Upper lobe of left lung (tissue), 6 donors: Measurements from ENCODE around the gene SLC2A4RG. TPM values are rescaled to one million over a fixed set of nuclear protein-coding genes. Genes with fewer than 3 reads are reported as not detected.

Experiments used
- ATAC-seq, 2 donors: fragments of 200-7000 bp; cut with Tn5 transposase; one replicate each; pipeline ENCODE4 v1.9.1; 2022; ENCODE audit warnings: mild to moderate bottlenecking in 2 of 2, moderate library complexity in 2 of 2; ENCODE audit not compliant: low FRiP score in 2 of 2
- DNase-seq, 2 donors: peaks; one replicate each; pipeline ENCODE4 v3.0.0-alpha.2; 2019 to 2020
- H3K27ac ChIP-seq, 4 donors: fragments of 200-600 bp; sonication (generic); one replicate each; pipeline ENCODE4 v1.5.1; 2016 to 2019
- H3K27me3 ChIP-seq, 4 donors: fragments of 200-600 bp; sonication (generic); one replicate each; pipeline ENCODE4 v1.5.1; 2017 to 2019
- H3K36me3 ChIP-seq, 4 donors: fragments of 200-600 bp; sonication (generic); one replicate each; pipeline ENCODE4 v1.5.1; 2016 to 2019
- H3K4me1 ChIP-seq, 4 donors: fragments of 200-600 bp; sonication (generic); one replicate each; pipeline ENCODE4 v1.5.1; 2018 to 2019
- H3K4me3 ChIP-seq, 4 donors: fragments of 200-600 bp; sonication (generic); one replicate each; pipeline ENCODE4 v1.5.1; 2017 to 2019; ENCODE audit warnings: mild to moderate bottlenecking in 2 of 4, moderate library complexity in 1 of 4
- H3K9me3 ChIP-seq, 4 donors: fragments of 200-600 bp; sonication (generic); one replicate each; pipeline ENCODE4 v1.5.1; 2018 to 2019
- CTCF ChIP-seq, 6 experiments: fragments of 450-650 bp in 4 of 6; fragments of 200-600 bp in 2 of 6; sonication (generic) in 2 of 6; IDR thresholded peaks; one replicate each; pipeline ENCODE4 v1.5.1; 2016 to 2019; ENCODE audit warnings: antibody characterized with exemption in 6 of 6
- EP300 ChIP-seq, 4 donors: sonication (generic); formaldehyde crosslinking; IDR thresholded peaks; one replicate each; pipeline ENCODE4 v1.5.1; 2017; ENCODE audit warnings: antibody characterized with exemption in 4 of 4, control low read depth in 2 of 4
- POLR2A ChIP-seq, 4 donors: fragments of 450-650 bp; IDR thresholded peaks; one replicate each; pipeline ENCODE4 v1.5.1; 2016 to 2017; ENCODE audit warnings: antibody characterized with exemption in 4 of 4, mild to moderate bottlenecking in 2 of 4
- POLR2AphosphoS5 ChIP-seq, 2 donors: sonication (generic); formaldehyde crosslinking; IDR thresholded peaks; one replicate each; pipeline ENCODE4 v1.5.1; 2017; ENCODE audit warnings: antibody characterized with exemption in 2 of 2
- WGBS, 2 donors: methylation state at CpG; one replicate each; pipeline ENCODE4 v1.1.5; 2017 to 2018; 5-methylcytosine and 5-hydroxymethylcytosine counted together
- total RNA-seq, 6 donors: library from RNA; depleted of rRNA in 4 of 6; stranded (reverse); fragments of >200 nt in 4 of 6; gene quantifications; one replicate each; pipeline versions ENCODE4 v1.1.0 to v1.2.1, GENCODE V29; 2016 to 2021
- donor health status: DM: no; HTN: no; CAD: no; lungs with moderate emphysema.
- donor health status: DM: no; HTN: yes; CAD: no; lungs with severe emphysema.

The SLC2A4RG gene
- total RNA-seq, 6 donors from 2014 or later: 28.8 to 106 (median 71.9) TPM

GRCh38 chr20:63734946-63735858 lies 4.4 kb upstream of the SLC2A4RG start:
- 90 to 91% methylated on average over 13 to 45 of the region's 48 CpGs for WGBS, 2 donors
- no peak for TF ChIP-seq POLR2AphosphoS5 (IDR thresholded peaks at IDR 0.05)
- no peak for TF ChIP-seq CTCF (IDR thresholded peaks at IDR 0.05)
- no peak for TF ChIP-seq POLR2A (IDR thresholded peaks at IDR 0.05)
- no peak for TF ChIP-seq EP300 (IDR thresholded peaks at IDR 0.05)
- no peaks in the 10 kb centered on the region for H3K27me3 ChIP-seq
- no peak overlapping the region for H3K4me3 ChIP-seq
- H3K27ac ChIP-seq: peak overlapping the region in 1 of 4 donors; percentile 23
- peaks cover 0 to 38% (median 34%) of the 10 kb centered on the region in 4 donors for H3K36me3 ChIP-seq
- DNase-seq: peak in 1 of 2 donors; percentile 81
- no peaks in the 10 kb centered on the region for H3K9me3 ChIP-seq
- peaks cover 20 to 43% (median 22%) of the 10 kb centered on the region in 4 donors for H3K4me1 ChIP-seq
- ATAC-seq: no peak

- TF ChIP-seq EP300 (IDR thresholded peaks at IDR 0.05): no peak
- no peak for TF ChIP-seq CTCF (IDR thresholded peaks at IDR 0.05)
- no peak for TF ChIP-seq POLR2A (IDR thresholded peaks at IDR 0.05)
- no peak for ATAC-seq
These were observed 3.5 kb upstream of the SLC2A4RG start, which contains the start of gene LIME1 for GRCh38 chr20:63735859-63736718. Gene LIME1 (plus strand): TSS chr20:63736664. CDS start chr20:63737550, 886 bp downstream.

GRCh38 chr20:63736893-63737694 lies 2.5 kb upstream of the SLC2A4RG start:
- DNase-seq (peak in 1 of 2 donors; percentile 80), ATAC-seq (no peak)
- Histone ChIP-seq H3K4me1 (peaks cover 38 to 57% (median 41%) of the 10 kb centered on the region in 4 donors), H3K27ac (peak overlapping the region; percentile 18 to 87 (median 64)), H3K9me3 (no peaks in the 10 kb centered on the region), H3K36me3 (peaks cover 0 to 40% (median 36%) of the 10 kb centered on the region in 4 donors), H3K27me3 (no peaks in the 10 kb centered on the region), H3K4me3 (peak overlapping the region in 3 of 4 donors; percentile 36 to 70 (median 59))
- WGBS, 2 donors: 40 to 42% methylated on average over 3 to 18 of the region's 30 CpGs
- TF ChIP-seq CTCF (IDR thresholded peaks at IDR 0.05) (no peak), POLR2AphosphoS5 (IDR thresholded peaks at IDR 0.05) (no peak), EP300 (IDR thresholded peaks at IDR 0.05) (no peak), POLR2A (IDR thresholded peaks at IDR 0.05) (no peak)

More at GRCh38 chr20:63735859-63736718, 3.5 kb upstream of the SLC2A4RG start, which contains the start of gene LIME1:
- no peaks in the 10 kb centered on the region for H3K27me3 ChIP-seq
- peaks cover 29 to 47% (median 31%) of the 10 kb centered on the region in 4 donors for H3K4me1 ChIP-seq
- H3K9me3 ChIP-seq: no peaks in the 10 kb centered on the region
- peak within 1 kb of the TSS; percentile 18 to 87 (median 64) for H3K27ac ChIP-seq
- H3K4me3 ChIP-seq: peak within 1 kb of the TSS in 3 of 4 donors; percentile 36 to 70 (median 59)
- peak in 1 of 2 donors; percentile 84 for DNase-seq
- H3K36me3 ChIP-seq: peaks cover 0 to 34% (median 32%) of the 10 kb centered on the region in 4 donors
- WGBS, 2 donors: 78 to 85% methylated on average over 6 to 31 of the region's 31 CpGs

DNA sequence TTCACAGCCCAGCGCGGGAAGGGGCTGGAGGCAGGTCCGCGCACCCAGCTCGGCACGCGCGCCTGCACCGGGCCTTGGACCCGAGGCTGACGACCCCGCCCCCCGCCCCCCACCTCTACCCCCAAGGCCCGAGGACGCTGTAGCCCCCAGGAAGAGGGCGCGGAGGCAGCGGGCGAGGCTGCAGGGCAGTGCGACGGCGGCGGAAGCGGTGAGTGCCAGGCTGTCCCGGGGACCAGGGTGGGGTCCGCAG lies 2.0 kb upstream of the SLC2A4RG start:
- H3K36me3 ChIP-seq: peaks cover 0 to 46% (median 40%) of the 10 kb centered on the region in 4 donors
- ATAC-seq (no peak), DNase-seq (peak in 1 of 2 donors; percentile 85)
- no peaks in the 10 kb centered on the region for H3K27me3 ChIP-seq
- whole genome bisulfite sequencing, 2 donors: 13% methylated on average over 8 of the region's 26 CpGs; no CpG with 5 or more reads in 1 of the 2 donors
- H3K4me1 ChIP-seq: peaks cover 38 to 57% (median 42%) of the 10 kb centered on the region in 4 donors
- peak overlapping the region in 3 of 4 donors; percentile 36 to 70 (median 59) for H3K4me3 ChIP-seq
- H3K27ac ChIP-seq: peak overlapping the region in 3 of 4 donors; percentile 42 to 87 (median 86)
- TF ChIP-seq POLR2A (IDR thresholded peaks at IDR 0.05): no peak
- no peak for TF ChIP-seq POLR2AphosphoS5 (IDR thresholded peaks at IDR 0.05)
- no peak for TF ChIP-seq CTCF (IDR thresholded peaks at IDR 0.05)
- no peak for TF ChIP-seq EP300 (IDR thresholded peaks at IDR 0.05)
- no peaks in the 10 kb centered on the region for H3K9me3 ChIP-seq
